Measurements from ENCODE around the gene GALNT18. TPM values are rescaled to one million over a fixed set of nuclear protein-coding genes. Genes with fewer than 3 reads are reported as not detected.

The GALNT18 gene
- total RNA-seq, 1 experiment from 2014 or later, result not detected

GRCh38 chr11:11313426-11313825 lies 308.4 kb downstream of the GALNT18 start:
- no peak for TF ChIP-seq CTCF (conservative IDR thresholded peaks at IDR 0.05)
- TF ChIP-seq EZH2 (IDR thresholded peaks at IDR 0.05; ENCODE audit: low read depth), result no peak
- Histone ChIP-seq H3K9me2 (ENCODE audit: insufficient read depth) (no peaks in the 10 kb centered on the region), H4K20me1 (ENCODE audit: insufficient read depth) (no peaks in the 10 kb centered on the region), H3K9me3 (ENCODE audit: insufficient read depth, low read depth) (no peaks in the 10 kb centered on the region), H3K4me2 (no peak overlapping the region), H3K4me1 (replicated peaks; ENCODE audit: insufficient read depth) (no peaks in the 10 kb centered on the region), H3K27ac (no peak overlapping the region), H2AFZ (no peak overlapping the region), H3K4me3 (no peak overlapping the region), H3K27me3 (ENCODE audit: insufficient read depth, low read depth) (no peaks in the 10 kb centered on the region; the same call in 1 of the 2 replicates), H3F3A (ENCODE audit: insufficient read depth, low read depth) (no peaks in the 10 kb centered on the region), H3K36me3 (ENCODE audit: low read depth) (no peaks in the 10 kb centered on the region), H3K79me2 (ENCODE audit: low read depth) (no peaks in the 10 kb centered on the region)
- intact Hi-C loops (cut with micrococcal nuclease; ENCODE audit: unreplicated experiment), result no loop called here
- DNase-seq, result no peak
- no TSS peak for BruUV-seq (replicated peaks)
- POLR2A ChIA-PET (ENCODE audit: unreplicated experiment), result interaction anchor here (0.5 kb wide), 1 partner anchor 16 kb away, joined by 4 read pairs; no protein-coding TSS in a partner anchor
- CTCF ChIA-PET, result no interaction called here

- Histone ChIP-seq H3K79me2 (ENCODE audit: low read depth) (no peaks in the 10 kb centered on the region), H3K27ac (no peak overlapping the region), H3F3A (ENCODE audit: insufficient read depth, low read depth) (no peaks in the 10 kb centered on the region), H3K4me2 (no peak overlapping the region), H4K20me1 (ENCODE audit: insufficient read depth) (no peaks in the 10 kb centered on the region), H3K9me3 (ENCODE audit: insufficient read depth, low read depth) (no peaks in the 10 kb centered on the region), H3K9me2 (ENCODE audit: insufficient read depth) (no peaks in the 10 kb centered on the region), H3K4me1 (replicated peaks; ENCODE audit: insufficient read depth) (no peaks in the 10 kb centered on the region), H3K36me3 (ENCODE audit: low read depth) (no peaks in the 10 kb centered on the region), H3K27me3 (ENCODE audit: insufficient read depth, low read depth) (no peaks in the 10 kb centered on the region; the same call in 1 of the 2 replicates), H3K4me3 (no peak overlapping the region), H2AFZ (no peak overlapping the region)
- intact Hi-C loops (cut with micrococcal nuclease; ENCODE audit: unreplicated experiment), result no loop called here
- TF ChIP-seq CTCF (conservative IDR thresholded peaks at IDR 0.05) (no peak), EZH2 (IDR thresholded peaks at IDR 0.05; ENCODE audit: low read depth) (no peak)
- no TSS peak for BruUV-seq (replicated peaks)
- CTCF ChIA-PET, result no interaction called here
- POLR2A ChIA-PET (ENCODE audit: unreplicated experiment), result no interaction called here
- no peak for DNase-seq
Measured at GRCh38 chr11:11312738-11313137, 309.1 kb downstream of the GALNT18 start.

GRCh38 chr11:11311169-11311568 lies 310.6 kb downstream of the GALNT18 start:
- BruUV-seq (replicated peaks), result no TSS peak
- TF ChIP-seq CTCF (conservative IDR thresholded peaks at IDR 0.05) (no peak), EZH2 (IDR thresholded peaks at IDR 0.05; ENCODE audit: low read depth) (no peak)
- CTCF ChIA-PET, result no interaction called here

More at GRCh38 chr11:11311169-11311568, 310.6 kb downstream of the GALNT18 start:
- Histone ChIP-seq H3K4me1 (replicated peaks; ENCODE audit: insufficient read depth) (no peaks in the 10 kb centered on the region), H3K9me2 (ENCODE audit: insufficient read depth) (no peaks in the 10 kb centered on the region), H3K9me3 (ENCODE audit: insufficient read depth, low read depth) (no peaks in the 10 kb centered on the region), H3K36me3 (ENCODE audit: low read depth) (no peaks in the 10 kb centered on the region), H3K4me3 (no peak overlapping the region), H4K20me1 (ENCODE audit: insufficient read depth) (no peaks in the 10 kb centered on the region), H3F3A (ENCODE audit: insufficient read depth, low read depth) (no peaks in the 10 kb centered on the region), H3K79me2 (ENCODE audit: low read depth) (no peaks in the 10 kb centered on the region), H3K4me2 (no peak overlapping the region), H3K27ac (no peak overlapping the region), H3K27me3 (ENCODE audit: insufficient read depth, low read depth) (no peaks in the 10 kb centered on the region), H2AFZ (no peak overlapping the region)
- no peak for DNase-seq
- POLR2A ChIA-PET (ENCODE audit: unreplicated experiment), result no interaction called here
- intact Hi-C loops (cut with micrococcal nuclease; ENCODE audit: unreplicated experiment), result no loop called here
